Measurements from ENCODE around the gene USP13.

DNA sequence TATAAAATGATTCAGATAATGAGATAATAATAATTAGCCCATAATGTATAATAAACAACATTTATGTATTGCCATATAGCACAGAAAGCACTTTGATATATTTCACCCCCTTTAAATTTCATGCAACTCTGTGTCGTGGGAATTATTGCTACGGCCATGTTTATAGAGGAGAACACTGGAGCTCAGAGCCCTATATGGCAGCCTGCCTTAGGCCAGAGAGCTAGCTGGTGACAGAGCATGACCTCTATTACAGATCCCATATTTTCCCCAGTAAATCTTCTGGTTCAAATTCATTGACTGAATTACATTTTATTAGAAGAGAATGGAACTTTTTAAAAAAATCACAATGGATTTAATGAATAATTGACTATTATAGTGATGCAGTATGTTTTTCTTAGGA is 25.0 kb downstream of the USP13 start:
- TF ChIP-seq, protein P1, sequence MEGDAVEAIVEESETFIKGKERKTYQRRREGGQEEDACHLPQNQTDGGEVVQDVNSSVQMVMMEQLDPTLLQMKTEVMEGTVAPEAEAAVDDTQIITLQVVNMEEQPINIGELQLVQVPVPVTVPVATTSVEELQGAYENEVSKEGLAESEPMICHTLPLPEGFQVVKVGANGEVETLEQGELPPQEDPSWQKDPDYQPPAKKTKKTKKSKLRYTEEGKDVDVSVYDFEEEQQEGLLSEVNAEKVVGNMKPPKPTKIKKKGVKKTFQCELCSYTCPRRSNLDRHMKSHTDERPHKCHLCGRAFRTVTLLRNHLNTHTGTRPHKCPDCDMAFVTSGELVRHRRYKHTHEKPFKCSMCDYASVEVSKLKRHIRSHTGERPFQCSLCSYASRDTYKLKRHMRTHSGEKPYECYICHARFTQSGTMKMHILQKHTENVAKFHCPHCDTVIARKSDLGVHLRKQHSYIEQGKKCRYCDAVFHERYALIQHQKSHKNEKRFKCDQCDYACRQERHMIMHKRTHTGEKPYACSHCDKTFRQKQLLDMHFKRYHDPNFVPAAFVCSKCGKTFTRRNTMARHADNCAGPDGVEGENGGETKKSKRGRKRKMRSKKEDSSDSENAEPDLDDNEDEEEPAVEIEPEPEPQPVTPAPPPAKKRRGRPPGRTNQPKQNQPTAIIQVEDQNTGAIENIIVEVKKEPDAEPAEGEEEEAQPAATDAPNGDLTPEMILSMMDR (IDR thresholded peaks at IDR 0.05): no peak
- TF ChIP-seq EZH2 (IDR thresholded peaks at IDR 0.05; ENCODE audit: borderline replicate concordance, insufficient read depth, low read depth, low read length, poor library complexity, severe bottlenecking): no peak
